ENCODE data around the gene PHF21B. TPM values are rescaled to one million over a fixed set of nuclear protein-coding genes. Genes with fewer than 3 reads are reported as not detected.
"Not testable (repeated sequence)": the region's sequence is repeated elsewhere in the genome, so short reads cannot be mapped to it uniquely, and the experiment has no call there.

PHF21B gene
- total and polyA plus RNA-seq, 3 donors from 2014 or later = 8.5 to 37.9 (median 19.0) TPM

DNA sequence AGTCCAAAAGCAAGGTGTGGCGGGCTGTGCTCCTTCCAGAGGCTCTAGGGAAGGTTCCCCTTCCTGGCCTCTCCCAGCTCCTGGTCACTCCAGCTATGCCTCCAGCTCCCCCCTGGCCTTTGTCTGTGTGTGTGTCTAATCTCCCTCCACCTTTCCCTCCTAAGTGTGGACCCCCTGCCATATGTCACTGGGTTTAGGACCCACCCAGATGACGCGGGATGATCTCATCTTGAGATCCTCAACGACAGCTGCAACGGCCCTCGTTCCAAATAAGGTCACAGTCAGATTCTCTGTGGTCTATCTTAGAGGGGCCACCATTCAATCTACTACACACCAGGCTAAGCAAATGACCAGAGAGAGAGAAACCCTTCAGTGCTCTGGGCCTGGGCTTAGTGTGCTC is 149.5 kb downstream of the PHF21B start:
- WGBS, 2 donors = 78 to 87% methylated on average over 6 of the region's 6 CpGs
- Histone ChIP-seq H3K4me3 (no peak overlapping the region), H3K9me3 (no peaks in the 10 kb centered on the region), H3K27me3 (no peaks in the 10 kb centered on the region), H3K4me1 (no peaks in the 10 kb centered on the region), H3K36me3 (ENCODE audit: low read depth, missing control alignments) (no peaks in the 10 kb centered on the region), H3K27ac (no peak overlapping the region)
- intact Hi-C loops (cut with DNase I; ENCODE audit: low total_unique reads) = no loop called here
- TF ChIP-seq POLR2A (IDR thresholded peaks at IDR 0.05) = no peak
- TF ChIP-seq, protein P1, sequence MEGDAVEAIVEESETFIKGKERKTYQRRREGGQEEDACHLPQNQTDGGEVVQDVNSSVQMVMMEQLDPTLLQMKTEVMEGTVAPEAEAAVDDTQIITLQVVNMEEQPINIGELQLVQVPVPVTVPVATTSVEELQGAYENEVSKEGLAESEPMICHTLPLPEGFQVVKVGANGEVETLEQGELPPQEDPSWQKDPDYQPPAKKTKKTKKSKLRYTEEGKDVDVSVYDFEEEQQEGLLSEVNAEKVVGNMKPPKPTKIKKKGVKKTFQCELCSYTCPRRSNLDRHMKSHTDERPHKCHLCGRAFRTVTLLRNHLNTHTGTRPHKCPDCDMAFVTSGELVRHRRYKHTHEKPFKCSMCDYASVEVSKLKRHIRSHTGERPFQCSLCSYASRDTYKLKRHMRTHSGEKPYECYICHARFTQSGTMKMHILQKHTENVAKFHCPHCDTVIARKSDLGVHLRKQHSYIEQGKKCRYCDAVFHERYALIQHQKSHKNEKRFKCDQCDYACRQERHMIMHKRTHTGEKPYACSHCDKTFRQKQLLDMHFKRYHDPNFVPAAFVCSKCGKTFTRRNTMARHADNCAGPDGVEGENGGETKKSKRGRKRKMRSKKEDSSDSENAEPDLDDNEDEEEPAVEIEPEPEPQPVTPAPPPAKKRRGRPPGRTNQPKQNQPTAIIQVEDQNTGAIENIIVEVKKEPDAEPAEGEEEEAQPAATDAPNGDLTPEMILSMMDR (IDR thresholded peaks at IDR 0.05) = no peak
- no peak for DNase-seq

DNA sequence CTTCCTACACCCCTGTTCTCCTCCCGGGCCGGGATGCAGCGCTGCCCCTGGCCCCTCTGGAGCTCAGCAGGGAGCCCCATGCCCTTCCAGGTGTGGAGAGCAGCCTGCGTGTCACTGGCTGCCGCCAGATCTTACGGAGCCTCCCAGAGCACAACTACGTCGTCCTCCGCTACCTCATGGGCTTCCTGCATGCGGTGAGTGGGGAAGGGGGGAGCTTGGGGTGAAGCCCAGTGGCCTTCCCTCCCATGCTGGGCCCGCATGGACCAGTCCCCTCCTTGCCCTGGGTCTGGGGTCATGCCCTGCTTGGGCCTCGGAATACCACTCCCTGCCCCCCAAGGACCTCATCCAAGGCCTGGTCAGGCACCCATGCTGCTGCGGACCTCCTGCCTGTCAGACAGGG is 150.2 kb downstream of the PHF21B start:
- DNase-seq = no peak
- 92% methylated on average over 12 to 13 of the region's 13 CpGs for WGBS, 2 donors
- intact Hi-C loops (cut with DNase I; ENCODE audit: low total_unique reads) = no loop called here
- H3K9me3 ChIP-seq = no peaks in the 10 kb centered on the region
- no peaks in the 10 kb centered on the region for H3K36me3 ChIP-seq (ENCODE audit: low read depth, missing control alignments)
- H3K4me3 ChIP-seq = no peak overlapping the region
- no peaks in the 10 kb centered on the region for H3K27me3 ChIP-seq
- TF ChIP-seq POLR2A (IDR thresholded peaks at IDR 0.05) = no peak
- TF ChIP-seq, protein P1 (IDR thresholded peaks at IDR 0.05) = no peak
- no peak overlapping the region for H3K27ac ChIP-seq
- H3K4me1 ChIP-seq = no peaks in the 10 kb centered on the region

DNA sequence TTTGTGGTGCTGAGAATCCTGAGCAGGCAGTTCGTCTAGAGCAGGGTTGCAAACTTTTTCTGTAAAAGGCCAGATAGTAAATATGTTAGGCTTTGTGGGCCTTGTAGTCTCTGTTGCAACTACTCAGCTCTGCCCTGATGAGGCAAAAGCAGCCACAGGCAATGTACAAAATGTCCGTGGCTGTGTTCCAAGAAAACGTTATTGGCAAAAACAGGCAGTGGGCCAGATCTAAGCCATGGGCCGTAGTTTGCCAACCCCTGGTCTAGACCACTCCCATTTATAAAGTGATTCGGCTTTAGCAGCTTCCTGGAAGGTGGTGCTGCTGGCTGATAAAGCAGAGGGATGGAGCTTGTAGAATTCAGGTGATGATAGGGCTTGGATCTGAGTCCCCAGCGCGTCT is 151.0 kb downstream of the PHF21B start:
- H3K27ac ChIP-seq; H3K36me3 ChIP-seq (ENCODE audit: low read depth, missing control alignments); H3K4me1 ChIP-seq; DNase-seq; intact Hi-C loops (cut with DNase I; ENCODE audit: low total_unique reads); H3K4me3 ChIP-seq; H3K27me3 ChIP-seq; H3K9me3 ChIP-seq: not testable (repeated sequence)
- 79 to 98% methylated on average over 4 of the region's 7 CpGs for WGBS, 2 donors

DNA sequence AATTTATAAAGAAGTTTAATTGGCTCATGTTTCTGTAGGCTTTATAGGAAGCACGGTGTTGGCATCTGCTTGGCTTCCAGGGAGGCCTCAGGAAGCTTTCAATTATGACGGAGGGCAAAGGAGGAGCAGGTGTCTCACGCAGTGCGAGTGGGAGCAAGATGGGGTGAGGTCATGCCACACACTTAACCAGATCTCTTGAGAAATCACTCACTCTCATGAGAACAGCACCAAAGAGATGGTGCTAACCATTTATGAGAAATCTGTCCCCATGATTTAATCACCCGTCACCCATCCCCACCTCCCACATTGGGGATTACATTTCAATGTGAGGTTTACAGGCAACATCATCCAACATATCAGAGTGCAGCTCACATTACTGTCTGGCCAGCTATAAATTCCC is 153.9 kb downstream of the PHF21B start:
- no peak overlapping the region for H3K4me3 ChIP-seq
- DNase-seq = no peak
- intact Hi-C loops (cut with DNase I; ENCODE audit: low total_unique reads) = no loop called here
- H3K27ac ChIP-seq = no peak overlapping the region
- H3K9me3 ChIP-seq = no peaks in the 10 kb centered on the region
- TF ChIP-seq POLR2A (IDR thresholded peaks at IDR 0.05) = no peak
- TF ChIP-seq, protein P1 (IDR thresholded peaks at IDR 0.05) = no peak
- WGBS, 2 donors = 87 to 96% methylated on average over 5 of the region's 5 CpGs
- H3K36me3 ChIP-seq (ENCODE audit: low read depth, missing control alignments) = no peaks in the 10 kb centered on the region
- H3K4me1 ChIP-seq = no peaks in the 10 kb centered on the region
- no peaks in the 10 kb centered on the region for H3K27me3 ChIP-seq

DNA sequence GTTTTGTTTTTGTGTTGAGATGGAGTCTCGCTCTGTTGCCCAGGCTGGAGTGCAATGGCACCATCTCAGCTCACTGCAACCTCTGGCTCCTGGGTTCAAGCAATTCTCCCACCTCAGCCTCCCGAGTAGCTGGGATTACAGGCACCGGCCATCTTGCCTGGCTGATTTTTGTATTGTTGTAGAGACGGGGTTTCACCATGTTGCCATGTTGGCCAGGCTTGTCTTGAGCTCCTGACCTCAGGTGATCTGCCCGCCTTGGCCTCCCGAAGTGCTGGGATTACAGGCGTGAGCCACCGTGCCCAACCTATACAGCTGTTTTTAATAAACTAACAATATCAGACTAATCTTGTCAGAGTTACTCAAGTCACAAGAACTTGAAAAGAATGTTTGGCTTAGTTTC is 155.2 kb downstream of the PHF21B start:
- H3K9me3 ChIP-seq; H3K36me3 ChIP-seq (ENCODE audit: low read depth, missing control alignments); H3K4me1 ChIP-seq; intact Hi-C loops (cut with DNase I; ENCODE audit: low total_unique reads); H3K4me3 ChIP-seq; H3K27ac ChIP-seq; DNase-seq; H3K27me3 ChIP-seq: not testable (repeated sequence)
- 95% methylated on average over 8 of the region's 8 CpGs for WGBS, 2 donors

DNA sequence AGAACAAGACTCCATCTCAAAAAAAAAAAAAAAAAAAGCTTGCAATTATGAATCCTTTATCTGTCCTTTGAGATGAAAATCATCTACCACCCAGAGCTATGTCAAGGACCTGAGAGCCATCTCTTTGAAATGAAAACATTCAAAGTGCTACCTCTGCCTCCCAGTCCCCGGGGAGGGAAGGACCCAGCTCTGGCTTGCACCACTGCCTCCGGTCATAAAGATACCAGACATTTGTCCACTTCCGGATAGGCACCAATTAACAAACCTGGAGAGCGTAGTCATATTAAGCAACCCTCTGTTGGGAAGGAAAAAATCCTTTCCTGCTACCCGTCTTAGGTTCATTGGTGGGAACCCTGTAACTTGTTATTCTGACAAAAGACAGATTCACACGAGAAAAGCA is 158.9 kb downstream of the PHF21B start:
- DNase-seq = no peak
- Histone ChIP-seq H3K9me3 (no peaks in the 10 kb centered on the region), H3K4me1 (no peaks in the 10 kb centered on the region), H3K36me3 (ENCODE audit: low read depth, missing control alignments) (no peaks in the 10 kb centered on the region), H3K4me3 (no peak overlapping the region), H3K27ac (no peak overlapping the region), H3K27me3 (no peaks in the 10 kb centered on the region)
- TF ChIP-seq POLR2A (IDR thresholded peaks at IDR 0.05) = no peak
- TF ChIP-seq, protein P1 (IDR thresholded peaks at IDR 0.05) = no peak
- 85 to 91% methylated on average over 6 of the region's 6 CpGs for WGBS, 2 donors
- intact Hi-C loops (cut with DNase I; ENCODE audit: low total_unique reads) = no loop called here
